SJSA1 (cell line): Measurements from ENCODE around the gene TENT4A. TPM values are rescaled to one million over a fixed set of nuclear protein-coding genes. Genes with fewer than 3 reads are reported as not detected.

ENCODE experiments used
- DNase-seq, 2 experiments: peaks; one replicate each; pipeline ENCODE4 v3.0.0-alpha.2; 2015 to 2020; ENCODE audit warnings: low spot score in 2 of 2, low read depth in 1 of 2
- H3K27ac ChIP-seq: fragments of 250-450 bp; sonication (Bioruptor Pico); 2 replicates; pipeline ENCODE4 v1.5.1; 2020; ENCODE audit warnings: mild to moderate bottlenecking, moderate library complexity
- H3K27me3 ChIP-seq: fragments of 250-450 bp; sonication (Bioruptor Pico); replicated peaks from 2 replicates; pipeline ENCODE4 v1.5.1; 2020; ENCODE audit warnings: mild to moderate bottlenecking, moderate library complexity
- H3K36me3 ChIP-seq: fragments of 250-450 bp; sonication (Bioruptor Pico); 2 replicates; pipeline ENCODE4 v1.5.1; 2020; ENCODE audit warnings: mild to moderate bottlenecking
- H3K4me1 ChIP-seq: fragments of 250-450 bp; sonication (Bioruptor Pico); replicated peaks from 2 replicates; pipeline ENCODE4 v1.6.1; 2021; ENCODE audit warnings: mild to moderate bottlenecking
- H3K4me3 ChIP-seq: fragments of 250-450 bp; sonication (Bioruptor Pico); 2 replicates; pipeline ENCODE4 v1.5.1; 2020; ENCODE audit warnings: mild to moderate bottlenecking
- H3K9me3 ChIP-seq: fragments of 250-450 bp; sonication (Bioruptor Pico); replicated peaks from 2 replicates; pipeline ENCODE4 v1.5.1; 2020; ENCODE audit warnings: mild to moderate bottlenecking
- total RNA-seq: library from RNA; depleted of rRNA; stranded (reverse); fragments of >200 nt; shearing (Covaris generic); gene quantifications from 2 replicates; pipeline ENCODE4 v1.2.3, GENCODE V29; 2014

TENT4A gene
- total RNA-seq, 1 experiment from 2014 or later = 17.8 TPM

DNA sequence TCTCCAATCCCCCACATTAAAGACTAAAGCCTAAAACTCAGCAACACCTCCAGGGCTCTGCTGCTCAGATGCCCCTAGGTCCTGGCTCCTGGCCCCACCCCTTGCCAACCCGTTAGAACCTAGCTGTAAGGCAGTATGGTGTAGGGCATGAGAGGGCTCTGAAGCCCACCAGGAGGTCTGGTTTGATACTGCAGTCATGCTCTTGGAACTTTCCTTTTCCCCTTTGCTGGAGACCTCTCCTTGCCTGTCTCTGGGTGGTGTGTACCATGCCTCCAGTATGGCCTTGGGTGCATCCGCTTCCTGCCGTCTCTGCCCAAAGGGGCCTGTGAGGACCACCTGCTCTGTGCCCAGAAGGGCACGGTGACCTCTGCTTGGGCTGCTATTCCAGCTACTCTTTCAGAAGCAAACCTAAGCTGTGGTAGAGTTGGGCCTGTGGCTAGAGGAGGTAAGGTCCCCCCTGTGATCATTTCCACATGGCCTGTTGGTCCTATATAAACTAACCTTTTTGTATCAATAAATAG is 3.5 kb downstream of the TENT4A start:
- Histone ChIP-seq H3K4me3 (no peak overlapping the region), H3K27me3 (no peaks in the 10 kb centered on the region)

GRCh38 chr5:6717247-6717646 is 4.0 kb downstream of the TENT4A start:
- Histone ChIP-seq H3K4me3 (no peak overlapping the region), H3K4me1 (peaks cover 29% of the 10 kb centered on the region), H3K27ac (no peak overlapping the region), H3K27me3 (no peaks in the 10 kb centered on the region), H3K9me3 (no peaks in the 10 kb centered on the region), H3K36me3 (peaks cover 57% of the 10 kb centered on the region)
- DNase-seq = no peak

More for the DNA sequence above, 3.5 kb downstream of the TENT4A start:
- peak in 1 of 2 experiments; percentile 39 for DNase-seq
- Histone ChIP-seq H3K9me3 (no peaks in the 10 kb centered on the region), H3K36me3 (peaks cover 57% of the 10 kb centered on the region), H3K27ac (no peak overlapping the region), H3K4me1 (peaks cover 29% of the 10 kb centered on the region)

DNA sequence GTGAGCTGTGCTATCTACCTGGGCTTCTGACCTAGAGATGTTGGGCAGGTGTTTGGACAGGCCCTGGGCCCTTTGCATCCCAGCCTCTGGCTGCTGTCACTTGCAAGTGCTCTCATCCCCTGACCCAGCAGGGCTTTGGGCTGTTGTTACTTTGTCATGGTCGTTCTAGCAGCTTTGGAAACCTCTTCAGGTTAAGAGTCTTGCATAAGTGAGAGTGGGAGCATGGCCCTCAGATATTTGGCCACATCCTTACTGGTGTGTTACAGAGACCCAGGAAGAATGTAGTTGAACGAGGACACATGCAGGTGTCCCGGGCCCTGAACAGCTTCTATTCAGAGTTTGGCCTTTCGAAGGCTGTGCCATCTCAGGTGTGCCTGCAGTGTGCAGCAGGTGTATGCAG is 4.5 kb downstream of the TENT4A start:
- H3K36me3 ChIP-seq = peaks cover 57% of the 10 kb centered on the region
- peaks cover 28% of the 10 kb centered on the region for H3K4me1 ChIP-seq
- no peaks in the 10 kb centered on the region for H3K27me3 ChIP-seq
- H3K27ac ChIP-seq = no peak overlapping the region
- no peak overlapping the region for H3K4me3 ChIP-seq
- peak in 1 of 2 experiments; percentile 36 for DNase-seq
- H3K9me3 ChIP-seq = no peaks in the 10 kb centered on the region

- H3K27me3 ChIP-seq = no peaks in the 10 kb centered on the region
- no peak overlapping the region for H3K27ac ChIP-seq
- no peaks in the 10 kb centered on the region for H3K9me3 ChIP-seq
- H3K36me3 ChIP-seq = peaks cover 58% of the 10 kb centered on the region
- H3K4me1 ChIP-seq = peaks cover 28% of the 10 kb centered on the region
- H3K4me3 ChIP-seq = no peak overlapping the region
- DNase-seq = no peak
Observed at GRCh38 chr5:6718161-6718681, 5.0 kb downstream of the TENT4A start.

GRCh38 chr5:6718718-6719117 is 5.5 kb downstream of the TENT4A start:
- Histone ChIP-seq H3K27ac (no peak overlapping the region), H3K27me3 (no peaks in the 10 kb centered on the region), H3K36me3 (peaks cover 63% of the 10 kb centered on the region), H3K4me1 (peaks cover 28% of the 10 kb centered on the region), H3K4me3 (no peak overlapping the region), H3K9me3 (no peaks in the 10 kb centered on the region)
- no peak for DNase-seq

DNA sequence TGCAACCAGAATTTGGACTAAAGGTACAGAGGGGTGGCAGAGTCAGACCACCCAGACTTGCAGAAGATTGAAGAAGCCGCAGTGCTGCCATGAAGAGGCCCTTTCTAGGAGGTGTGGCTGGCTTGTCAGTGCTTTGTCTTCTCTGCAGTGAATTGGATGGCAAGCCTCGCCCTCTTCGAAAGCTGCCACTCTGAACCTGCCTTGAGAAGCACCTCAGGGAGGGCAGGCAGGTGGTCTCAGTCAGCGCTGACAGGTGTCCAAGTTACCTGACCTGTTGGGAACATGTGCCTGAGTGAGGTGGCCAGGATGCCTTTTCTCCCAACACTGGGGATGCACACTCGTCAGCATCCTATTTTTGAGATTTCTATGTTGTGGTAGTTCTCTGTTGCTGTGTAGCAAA is 6.2 kb downstream of the TENT4A start:
- no peak overlapping the region for H3K27ac ChIP-seq
- peaks cover 28% of the 10 kb centered on the region for H3K4me1 ChIP-seq
- DNase-seq = no peak
- no peaks in the 10 kb centered on the region for H3K27me3 ChIP-seq
- no peaks in the 10 kb centered on the region for H3K9me3 ChIP-seq
- no peak overlapping the region for H3K4me3 ChIP-seq
- peaks cover 67% of the 10 kb centered on the region for H3K36me3 ChIP-seq

GRCh38 chr5:6719896-6720560 is 6.8 kb downstream of the TENT4A start:
- no peak overlapping the region for H3K27ac ChIP-seq
- no peak overlapping the region for H3K4me3 ChIP-seq
- peaks cover 28% of the 10 kb centered on the region for H3K4me1 ChIP-seq
- no peaks in the 10 kb centered on the region for H3K9me3 ChIP-seq
- no peak for DNase-seq
- H3K27me3 ChIP-seq = no peaks in the 10 kb centered on the region
- H3K36me3 ChIP-seq = peaks cover 67% of the 10 kb centered on the region

DNA sequence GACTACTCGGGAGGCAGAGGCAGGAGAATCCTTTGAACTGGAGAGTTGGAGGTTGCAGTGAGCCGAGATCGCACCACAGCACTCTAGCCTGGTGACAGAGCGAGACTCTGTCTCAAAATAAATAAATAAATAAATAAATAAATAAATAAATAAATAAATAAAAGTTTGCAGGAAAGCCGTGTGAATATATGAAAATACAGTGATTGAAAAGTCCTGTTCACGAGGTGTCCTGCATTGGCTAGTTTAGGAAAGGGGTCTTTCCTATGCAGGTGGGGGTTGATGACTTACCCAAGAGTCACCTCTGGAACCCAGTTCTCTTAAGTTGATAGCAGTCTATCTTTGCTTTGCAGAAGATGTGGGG is 7.3 kb downstream of the TENT4A start:
- H3K4me3 ChIP-seq = no peak overlapping the region
- no peaks in the 10 kb centered on the region for H3K27me3 ChIP-seq
- peaks cover 23% of the 10 kb centered on the region for H3K4me1 ChIP-seq
- DNase-seq = no peak
- H3K9me3 ChIP-seq = no peaks in the 10 kb centered on the region
- peaks cover 67% of the 10 kb centered on the region for H3K36me3 ChIP-seq
- no peak overlapping the region for H3K27ac ChIP-seq

- H3K4me1 ChIP-seq = peaks cover 14% of the 10 kb centered on the region
- no peaks in the 10 kb centered on the region for H3K9me3 ChIP-seq
- no peak overlapping the region for H3K27ac ChIP-seq
- H3K36me3 ChIP-seq = peaks cover 67% of the 10 kb centered on the region
- H3K27me3 ChIP-seq = no peaks in the 10 kb centered on the region
- no peak overlapping the region for H3K4me3 ChIP-seq
- DNase-seq = peak in 1 of 2 experiments; percentile 45
Observed at GRCh38 chr5:6721442-6721841, 8.2 kb downstream of the TENT4A start.

DNA sequence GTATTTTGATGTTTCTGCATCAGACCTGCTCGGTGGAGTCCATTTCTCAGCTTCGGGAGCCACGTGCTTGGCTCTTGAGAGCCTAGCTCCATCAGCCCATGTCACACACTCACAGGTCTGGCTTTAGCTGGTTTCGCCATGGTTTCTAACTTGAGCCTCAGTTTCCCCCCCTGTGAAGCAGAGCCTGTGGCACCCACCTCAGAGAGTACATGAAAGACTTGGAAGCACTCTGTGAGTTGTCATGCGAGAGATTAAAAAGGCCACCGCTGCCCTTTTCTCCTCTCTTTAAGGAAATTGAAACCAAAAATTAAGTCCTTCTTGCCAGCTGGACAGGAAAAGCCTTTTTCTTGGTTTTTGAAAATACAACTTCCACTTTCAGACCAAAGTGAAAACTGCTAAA is 8.8 kb downstream of the TENT4A start:
- DNase-seq = no peak

GRCh38 chr5:6723122-6723815 is 10.0 kb downstream of the TENT4A start:
- Histone ChIP-seq H3K27me3 (no peaks in the 10 kb centered on the region), H3K4me3 (no peak overlapping the region), H3K36me3 (peaks cover 52% of the 10 kb centered on the region), H3K4me1 (peaks cover 6% of the 10 kb centered on the region), H3K27ac (no peak overlapping the region), H3K9me3 (no peaks in the 10 kb centered on the region)
- DNase-seq = no peak

More for the DNA sequence above, 8.8 kb downstream of the TENT4A start:
- H3K4me3 ChIP-seq = no peak overlapping the region
- no peak overlapping the region for H3K27ac ChIP-seq
- H3K27me3 ChIP-seq = no peaks in the 10 kb centered on the region
- H3K9me3 ChIP-seq = no peaks in the 10 kb centered on the region
- H3K4me1 ChIP-seq = peaks cover 8% of the 10 kb centered on the region
- H3K36me3 ChIP-seq = peaks cover 64% of the 10 kb centered on the region

DNA sequence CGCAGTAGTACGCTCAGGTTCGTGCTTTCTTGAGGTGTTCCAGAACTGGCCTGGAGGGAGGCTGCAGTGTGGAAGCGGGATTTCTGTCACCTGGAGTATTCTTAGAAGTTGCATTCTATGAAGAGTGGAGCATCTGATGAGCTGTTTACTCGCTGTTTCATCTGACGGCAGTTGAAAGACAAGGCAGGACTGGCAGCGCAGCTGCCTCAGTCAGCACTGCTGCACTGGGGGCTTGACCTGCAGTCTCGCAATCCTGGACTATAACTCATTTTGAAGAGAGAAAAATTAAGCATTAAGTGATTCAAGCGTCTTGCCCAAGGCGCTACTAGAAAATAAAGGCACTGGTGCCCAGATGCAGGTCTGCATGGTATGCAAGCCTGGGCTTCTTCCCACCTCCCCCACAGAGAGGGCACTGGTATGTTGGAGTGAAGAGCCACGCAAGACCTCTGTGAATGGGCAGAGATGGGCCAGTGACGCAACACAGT is 10.6 kb downstream of the TENT4A start:
- no peak overlapping the region for H3K27ac ChIP-seq
- peaks cover 6% of the 10 kb centered on the region for H3K4me1 ChIP-seq
- H3K36me3 ChIP-seq = peaks cover 46% of the 10 kb centered on the region
- H3K27me3 ChIP-seq = no peaks in the 10 kb centered on the region
- no peak for DNase-seq
- no peak overlapping the region for H3K4me3 ChIP-seq
- no peaks in the 10 kb centered on the region for H3K9me3 ChIP-seq

DNA sequence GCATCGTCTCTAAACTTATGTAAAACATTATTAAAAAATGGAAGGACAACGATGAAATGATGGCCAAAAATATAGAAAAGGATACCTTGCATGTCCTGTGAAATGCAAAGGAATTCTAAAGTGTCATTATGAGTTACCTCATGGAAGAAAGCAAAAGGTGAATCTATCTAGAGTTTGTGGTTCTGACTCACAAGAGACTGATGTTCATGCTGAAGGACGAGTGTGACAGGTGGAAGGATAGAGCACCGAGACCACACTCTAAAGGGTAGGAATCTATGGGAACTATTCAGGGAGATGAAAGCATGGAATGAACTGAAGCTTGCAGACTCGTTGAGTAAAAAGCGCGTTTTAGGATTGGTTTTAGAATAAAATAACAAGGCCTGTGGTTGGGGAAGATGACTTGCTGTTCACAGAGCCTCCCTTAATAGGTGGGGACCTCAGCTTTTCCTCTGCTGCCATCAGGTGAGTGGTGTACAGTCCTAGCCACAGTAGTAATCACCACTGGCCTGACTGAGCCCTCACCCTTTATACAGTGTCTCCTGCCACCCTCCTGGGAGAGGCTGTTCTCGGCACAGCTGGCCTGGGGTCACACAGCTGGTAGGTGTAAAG is 11.2 kb downstream of the TENT4A start:
- H3K4me1 ChIP-seq = peaks cover 6% of the 10 kb centered on the region
- H3K9me3 ChIP-seq = no peaks in the 10 kb centered on the region
- H3K36me3 ChIP-seq = peaks cover 45% of the 10 kb centered on the region
- no peak for DNase-seq
- H3K4me3 ChIP-seq = no peak overlapping the region
- no peaks in the 10 kb centered on the region for H3K27me3 ChIP-seq
- no peak overlapping the region for H3K27ac ChIP-seq

GRCh38 chr5:6725421-6725820 is 12.2 kb downstream of the TENT4A start:
- no peak for DNase-seq
- H3K4me3 ChIP-seq = no peak overlapping the region
- H3K27ac ChIP-seq = no peak overlapping the region
- H3K9me3 ChIP-seq = no peaks in the 10 kb centered on the region
- peaks cover 6% of the 10 kb centered on the region for H3K4me1 ChIP-seq
- peaks cover 40% of the 10 kb centered on the region for H3K36me3 ChIP-seq
- H3K27me3 ChIP-seq = no peaks in the 10 kb centered on the region
